Activated CD8-positive, alpha-beta T cell treated with anti-CD3 and anti-CD28 coated beads for 36 hours (primary cell): ENCODE data around the gene SYNGR4. TPM values are rescaled to one million over a fixed set of nuclear protein-coding genes. Genes with fewer than 3 reads are reported as not detected.

Source experiments
- ATAC-seq: fragments of 200-7000 bp; cut with Tn5 transposase; one replicate; pipeline ENCODE4 v1.10.0; 2021; ENCODE audit warnings: mild to moderate bottlenecking, moderate library complexity
- CTCF ChIA-PET: fragments of 350-600 bp; sonication (Branson Sonifier 250); formaldehyde crosslinking; loops from one replicate; lab custom pipeline; 2021; ENCODE audit warnings: antibody characterized with exemption; lab: Charles Lee
- POLR2A ChIA-PET: fragments of 350-600 bp; sonication (Branson Sonifier 250); formaldehyde crosslinking; loops from one replicate; lab custom pipeline; 2021; ENCODE audit warnings: antibody characterized with exemption; lab: Charles Lee
- DNase-seq: peaks from one replicate; pipeline ENCODE4 v3.0.0-alpha.2; 2020
- H3K27ac Mint-ChIP-seq: one replicate; pipeline ENCODE4 v1.8.0; 2021; ENCODE audit warnings: mild to moderate bottlenecking, mixed read lengths
- H3K27me3 Mint-ChIP-seq: one replicate; pipeline ENCODE4 v1.8.0; 2021; ENCODE audit warnings: mixed read lengths
- H3K36me3 Mint-ChIP-seq: one replicate; pipeline ENCODE4 v1.8.0; 2021; ENCODE audit warnings: low read depth, mixed read lengths
- H3K4me1 Mint-ChIP-seq: one replicate; pipeline ENCODE4 v1.8.0; 2021; ENCODE audit warnings: low read depth, mixed read lengths
- H3K4me3 Mint-ChIP-seq: one replicate; pipeline ENCODE4 v1.8.0; 2021; ENCODE audit warnings: mild to moderate bottlenecking, moderate library complexity, mixed read lengths
- H3K9me3 Mint-ChIP-seq: one replicate; pipeline ENCODE4 v1.8.0; 2021; ENCODE audit warnings: mixed read lengths
- intact Hi-C: fragments of 100-400 bp; cut with micrococcal nuclease; formaldehyde crosslinking; loops from one replicate; pipeline ENCODE4 v1.10.0; 2022
- total RNA-seq, 2 experiments: library from RNA; stranded (reverse); gene quantifications; one replicate each; pipeline ENCODE4 v1.2.3, GENCODE V29; 2021
- TF ChIP-seq, protein P1 (sequence below): fragments of 200-600 bp; IDR thresholded peaks from one replicate; pipeline ENCODE4 v1.8.0; 2022; ENCODE audit warnings: antibody characterized with exemption, mild to moderate bottlenecking

SYNGR4 gene
- total RNA-seq, 2 experiments from 2014 or later, result 0.38 TPM; not detected in 1

DNA sequence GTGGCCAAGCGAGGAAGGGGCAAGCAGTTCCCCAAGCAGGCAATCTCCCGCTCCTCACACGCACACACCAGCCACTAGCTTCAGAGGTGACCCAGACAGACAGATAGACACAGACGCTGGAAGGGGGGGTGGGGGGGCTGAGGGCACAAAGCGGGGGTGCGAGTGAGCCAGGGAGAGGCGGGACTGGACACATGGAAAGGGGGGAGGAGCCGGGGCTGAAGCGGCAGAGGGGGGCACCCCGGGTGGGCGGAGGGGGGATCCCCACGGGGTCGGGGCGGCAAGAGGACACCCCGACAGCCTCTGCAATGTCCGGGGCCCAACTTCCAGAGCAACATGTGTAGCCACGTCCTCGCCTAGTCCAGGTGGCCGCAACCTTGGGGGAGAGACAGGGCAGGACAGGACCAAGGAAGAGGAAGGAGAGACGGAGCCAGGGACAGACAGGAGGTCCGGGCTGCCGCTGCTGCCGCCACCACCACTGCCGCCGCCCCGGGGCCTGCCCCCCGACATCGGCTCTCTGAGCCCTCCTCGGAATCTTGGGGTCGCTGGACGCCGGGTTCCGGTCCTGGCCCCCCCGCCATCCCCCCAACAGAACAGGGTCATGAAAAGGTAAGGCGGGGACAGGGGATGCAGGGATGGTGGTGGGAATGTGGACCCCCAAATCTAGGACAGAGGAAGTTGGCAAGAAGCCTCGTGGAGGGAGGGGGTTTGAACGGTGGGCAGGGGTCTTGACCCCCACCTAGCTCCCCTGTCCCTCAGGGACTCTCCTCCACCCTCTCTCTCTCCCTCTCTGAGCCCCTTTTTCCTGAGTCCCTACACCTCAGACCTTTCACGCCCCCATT lies 30.4 kb downstream of the SYNGR4 start:
- H3K27me3 Mint-ChIP-seq, result peaks cover 41% of the 10 kb centered on the region
- TF ChIP-seq, protein P1, sequence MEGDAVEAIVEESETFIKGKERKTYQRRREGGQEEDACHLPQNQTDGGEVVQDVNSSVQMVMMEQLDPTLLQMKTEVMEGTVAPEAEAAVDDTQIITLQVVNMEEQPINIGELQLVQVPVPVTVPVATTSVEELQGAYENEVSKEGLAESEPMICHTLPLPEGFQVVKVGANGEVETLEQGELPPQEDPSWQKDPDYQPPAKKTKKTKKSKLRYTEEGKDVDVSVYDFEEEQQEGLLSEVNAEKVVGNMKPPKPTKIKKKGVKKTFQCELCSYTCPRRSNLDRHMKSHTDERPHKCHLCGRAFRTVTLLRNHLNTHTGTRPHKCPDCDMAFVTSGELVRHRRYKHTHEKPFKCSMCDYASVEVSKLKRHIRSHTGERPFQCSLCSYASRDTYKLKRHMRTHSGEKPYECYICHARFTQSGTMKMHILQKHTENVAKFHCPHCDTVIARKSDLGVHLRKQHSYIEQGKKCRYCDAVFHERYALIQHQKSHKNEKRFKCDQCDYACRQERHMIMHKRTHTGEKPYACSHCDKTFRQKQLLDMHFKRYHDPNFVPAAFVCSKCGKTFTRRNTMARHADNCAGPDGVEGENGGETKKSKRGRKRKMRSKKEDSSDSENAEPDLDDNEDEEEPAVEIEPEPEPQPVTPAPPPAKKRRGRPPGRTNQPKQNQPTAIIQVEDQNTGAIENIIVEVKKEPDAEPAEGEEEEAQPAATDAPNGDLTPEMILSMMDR, result no peak
- CTCF ChIA-PET, result interaction anchor here (1.0 to 3.1 kb wide), 4 partner anchors 13 to 95 kb away, joined by 3 to 8 read pairs (median 4); partner anchors contain the start of genes SYNGR4 and TMEM143
- peaks cover 39% of the 10 kb centered on the region for H3K4me1 Mint-ChIP-seq
- intact Hi-C loops, result no loop called here
- POLR2A ChIA-PET, result interaction anchor here (0.6 to 1.3 kb wide), 4 partner anchors 9 to 195 kb away, joined by 3 to 4 read pairs (median 3); partner anchors contain the start of gene EMP3
- H3K27ac Mint-ChIP-seq, result no peak overlapping the region
- H3K36me3 Mint-ChIP-seq, result no peaks in the 10 kb centered on the region
- ATAC-seq (no peak), DNase-seq (no peak)
- peaks cover 5% of the 10 kb centered on the region for H3K9me3 Mint-ChIP-seq
- peak overlapping the region; percentile 15 for H3K4me3 Mint-ChIP-seq

DNA sequence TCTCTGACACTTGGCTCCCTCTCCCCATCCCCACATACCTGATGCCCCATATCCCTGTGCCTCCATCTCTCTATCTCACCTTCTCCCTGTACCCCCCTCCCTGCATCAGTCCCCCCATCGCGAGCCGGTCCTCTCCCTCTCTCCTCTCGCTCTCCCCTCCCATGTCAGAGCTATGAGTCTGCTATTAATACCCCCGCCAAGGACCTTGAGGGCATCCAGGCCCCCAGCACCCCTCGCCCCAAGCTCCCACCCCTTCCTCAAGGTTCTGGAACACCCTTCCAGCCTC lies 30.9 kb downstream of the SYNGR4 start:
- TF ChIP-seq, protein P1, result no peak
- POLR2A ChIA-PET, result interaction anchor here (1.3 kb wide), 2 partner anchors 70 to 75 kb away, joined by 3 to 4 read pairs; partner anchors contain the start of gene EMP3
- intact Hi-C loops, result no loop called here
- H3K27me3 Mint-ChIP-seq, result peaks cover 41% of the 10 kb centered on the region
- H3K27ac Mint-ChIP-seq, result no peak overlapping the region
- peaks cover 43% of the 10 kb centered on the region for H3K4me1 Mint-ChIP-seq
- CTCF ChIA-PET, result interaction anchor here (1.0 to 3.1 kb wide), 2 partner anchors 44 to 94 kb away, joined by 3 to 8 read pairs; no protein-coding TSS in a partner anchor
- no peak overlapping the region for H3K4me3 Mint-ChIP-seq
- H3K36me3 Mint-ChIP-seq, result no peaks in the 10 kb centered on the region
- H3K9me3 Mint-ChIP-seq, result peaks cover 6% of the 10 kb centered on the region
- ATAC-seq (no peak), DNase-seq (no peak)

DNA sequence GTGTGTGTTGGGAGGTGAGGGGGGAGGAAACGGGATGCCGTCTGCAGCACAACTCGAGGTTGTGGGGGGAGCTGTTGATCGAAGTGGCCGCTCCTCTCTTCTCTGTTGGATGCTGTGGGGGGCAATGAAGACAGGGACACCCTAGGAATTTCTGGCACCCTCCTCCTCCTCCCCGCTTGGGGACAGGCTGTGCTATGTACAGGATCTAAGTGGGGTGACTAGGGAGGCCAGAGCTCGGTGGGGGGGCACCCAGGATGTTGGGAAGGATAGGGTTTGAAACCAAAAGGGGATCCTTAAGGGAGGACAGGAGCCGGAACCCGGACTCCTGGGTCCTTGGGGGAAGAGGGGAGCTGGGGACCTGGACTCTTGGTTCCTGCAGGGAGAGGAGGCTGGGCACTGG lies 31.3 kb downstream of the SYNGR4 start:
- no peak overlapping the region for H3K27ac Mint-ChIP-seq
- peaks cover 41% of the 10 kb centered on the region for H3K27me3 Mint-ChIP-seq
- peaks cover 6% of the 10 kb centered on the region for H3K9me3 Mint-ChIP-seq
- TF ChIP-seq, protein P1, result no peak
- intact Hi-C loops, result no loop called here
- H3K4me1 Mint-ChIP-seq, result peaks cover 45% of the 10 kb centered on the region
- H3K4me3 Mint-ChIP-seq, result no peak overlapping the region
- POLR2A ChIA-PET, result interaction anchor here (0.6 to 1.3 kb wide), 6 partner anchors 19 to 1798 kb away, joined by 3 to 5 read pairs (median 4); partner anchors contain the start of genes EMP3 and RPL18
- CTCF ChIA-PET, result interaction anchor here (3.1 kb wide), 1 partner anchor 44 kb away, joined by 8 read pairs; no protein-coding TSS in a partner anchor
- no peaks in the 10 kb centered on the region for H3K36me3 Mint-ChIP-seq
- DNase-seq (no peak), ATAC-seq (no peak)

DNA sequence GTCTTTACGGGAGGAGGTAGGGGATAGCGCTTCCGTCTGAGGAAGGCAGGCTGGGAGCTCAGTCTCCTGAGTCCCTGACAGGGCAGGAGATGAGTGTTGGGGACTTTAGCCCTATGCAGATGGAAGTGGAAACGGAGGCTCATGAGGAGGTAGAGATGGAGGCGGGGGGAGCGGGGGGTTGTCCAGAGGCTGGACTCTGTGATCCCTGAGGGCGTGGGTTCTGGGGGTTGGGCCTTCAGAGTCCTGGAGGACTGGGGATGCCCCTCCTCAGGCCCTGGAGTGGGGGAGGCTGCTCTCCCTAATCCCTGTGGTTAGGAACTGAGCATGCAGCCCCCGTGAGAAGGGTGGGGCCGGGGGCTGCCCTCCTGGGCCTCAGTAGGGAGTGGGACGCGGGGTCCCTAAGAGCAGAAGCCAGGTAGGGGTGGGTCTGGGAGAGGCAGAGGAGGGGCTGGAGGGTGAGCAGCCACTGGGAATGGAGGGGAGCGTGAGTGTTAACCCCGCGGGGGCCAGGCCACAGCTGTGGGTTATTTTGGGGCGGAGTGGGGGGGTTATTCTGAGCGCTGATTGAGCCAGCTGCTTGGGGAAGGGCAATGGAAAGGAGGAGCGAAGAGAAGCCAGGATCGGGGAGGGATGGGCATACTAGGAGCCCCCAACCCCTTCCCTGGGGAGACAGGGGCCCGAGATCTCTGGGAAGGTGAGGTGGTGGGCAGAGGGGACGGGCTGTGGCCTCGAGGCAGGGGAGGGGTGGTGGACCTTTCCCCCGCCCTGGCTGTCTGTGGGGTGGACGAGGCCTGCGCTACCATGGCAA lies 32.1 kb downstream of the SYNGR4 start:
- DNase-seq (no peak), ATAC-seq (no peak)
- H3K27ac Mint-ChIP-seq, result no peak overlapping the region
- H3K36me3 Mint-ChIP-seq, result no peaks in the 10 kb centered on the region
- TF ChIP-seq, protein P1, result no peak
- intact Hi-C loops, result no loop called here
- H3K4me1 Mint-ChIP-seq, result peaks cover 45% of the 10 kb centered on the region
- H3K4me3 Mint-ChIP-seq, result no peak overlapping the region
- peaks cover 6% of the 10 kb centered on the region for H3K9me3 Mint-ChIP-seq
- POLR2A ChIA-PET, result interaction anchor here (0.6 to 1.1 kb wide), 4 partner anchors 18 to 1798 kb away, joined by 3 to 5 read pairs (median 4); partner anchors contain the start of gene RPL18
- CTCF ChIA-PET, result interaction anchor here (3.1 kb wide), 1 partner anchor 45 kb away, joined by 8 read pairs; no protein-coding TSS in a partner anchor
- H3K27me3 Mint-ChIP-seq, result peaks cover 41% of the 10 kb centered on the region
